AG04449 (cell line): ENCODE data around the gene TNC.

Experiments used
- CTCF ChIA-PET: fragments of 350-600 bp; formaldehyde crosslinking; extraction: SDS; loops from one replicate; lab custom pipeline; 2021; ENCODE audit warnings: antibody characterized with exemption; lab: Yijun Ruan, JAX
- POLR2A ChIA-PET: fragments of 400-600, 350-600 bp; formaldehyde crosslinking; extraction: SDS; loops from one replicate; lab custom pipeline; 2020; ENCODE audit warnings: antibody characterized with exemption, inconsistent platforms; lab: Yijun Ruan, JAX
- DNase-seq: peaks from one replicate; pipeline ENCODE4 v3.0.0-alpha.2; 2010; ENCODE audit warnings: low read depth, low spot score
- H3K4me3 ChIP-seq: 2 replicates; pipeline ENCODE4 v1.5.1; 2011; ENCODE audit warnings: low read depth, mild to moderate bottlenecking, control low read depth, low read length
- CTCF ChIP-seq: IDR thresholded peaks from one replicate; pipeline ENCODE4 v1.5.1; 2011; ENCODE audit warnings: mild to moderate bottlenecking, moderate library complexity, low read length, control low read depth, inconsistent platforms; ENCODE audit not compliant: insufficient read depth; ENCODE audit errors: missing control alignments

TNC gene

GRCh38 chr9:114989600-114990410 is 128.2 kb downstream of the TNC start:
- no peak for DNase-seq
- TF ChIP-seq CTCF = no peak
- no peak overlapping the region for H3K4me3 ChIP-seq
- ChIA-PET POLR2A (no interaction called here), CTCF (interaction anchor here (0.6 to 1.3 kb wide), 2 partner anchors 68 to 75 kb away, joined by 3 to 4 read pairs; no protein-coding TSS in a partner anchor)

GRCh38 chr9:114988962-114989599 is 128.9 kb downstream of the TNC start:
- no peak for TF ChIP-seq CTCF
- DNase-seq = no peak
- H3K4me3 ChIP-seq = no peak overlapping the region
- POLR2A ChIA-PET = no interaction called here
- CTCF ChIA-PET = interaction anchor here (1.3 kb wide), 1 partner anchor 75 kb away, joined by 4 read pairs; no protein-coding TSS in a partner anchor

- CTCF ChIA-PET = interaction anchor here (1.7 kb wide), 1 partner anchor 538 kb away, joined by 3 read pairs; no protein-coding TSS in a partner anchor
These were observed 130.8 kb downstream of the TNC start for GRCh38 chr9:114987116-114987515.

GRCh38 chr9:114985959-114986501 is 131.9 kb downstream of the TNC start:
- CTCF ChIA-PET = interaction anchor here (1.9 kb wide), 1 partner anchor 29 kb away, joined by 7 read pairs; no protein-coding TSS in a partner anchor
- POLR2A ChIA-PET = no interaction called here
- no peak overlapping the region for H3K4me3 ChIP-seq
- no peak for TF ChIP-seq CTCF
- no peak for DNase-seq

More at GRCh38 chr9:114987116-114987515, 130.8 kb downstream of the TNC start:
- DNase-seq = no peak
- no peak for TF ChIP-seq CTCF
- POLR2A ChIA-PET = no interaction called here
- H3K4me3 ChIP-seq = no peak overlapping the region

- no peak overlapping the region for H3K4me3 ChIP-seq
- POLR2A ChIA-PET = no interaction called here
- no peak for TF ChIP-seq CTCF
- CTCF ChIA-PET = interaction anchor here (0.7 to 1.2 kb wide), 2 partner anchors 11 to 298 kb away, joined by 3 read pairs; no protein-coding TSS in a partner anchor
- no peak for DNase-seq
These were observed 136.9 kb downstream of the TNC start for GRCh38 chr9:114981063-114981462.
